OCI-LY3 (cell line): ENCODE data around the gene UBE2D3.

Source experiments
- EZH2phosphoT487 ChIP-seq: fragments of 200-600 bp; shearing (Covaris generic); IDR thresholded peaks from 2 replicates; pipeline ENCODE4 v1.6.1; 2018; ENCODE audit warnings: antibody characterized with exemption, mixed run types, low read depth
- TF ChIP-seq, protein P1 (sequence below): fragments of 200-600, 300-600 bp; sonication (generic); IDR thresholded peaks from 2 replicates; pipeline ENCODE4 v1.5.1; 2014; ENCODE audit warnings: antibody characterized with exemption, low read length, low read depth

- TF ChIP-seq, protein P1, sequence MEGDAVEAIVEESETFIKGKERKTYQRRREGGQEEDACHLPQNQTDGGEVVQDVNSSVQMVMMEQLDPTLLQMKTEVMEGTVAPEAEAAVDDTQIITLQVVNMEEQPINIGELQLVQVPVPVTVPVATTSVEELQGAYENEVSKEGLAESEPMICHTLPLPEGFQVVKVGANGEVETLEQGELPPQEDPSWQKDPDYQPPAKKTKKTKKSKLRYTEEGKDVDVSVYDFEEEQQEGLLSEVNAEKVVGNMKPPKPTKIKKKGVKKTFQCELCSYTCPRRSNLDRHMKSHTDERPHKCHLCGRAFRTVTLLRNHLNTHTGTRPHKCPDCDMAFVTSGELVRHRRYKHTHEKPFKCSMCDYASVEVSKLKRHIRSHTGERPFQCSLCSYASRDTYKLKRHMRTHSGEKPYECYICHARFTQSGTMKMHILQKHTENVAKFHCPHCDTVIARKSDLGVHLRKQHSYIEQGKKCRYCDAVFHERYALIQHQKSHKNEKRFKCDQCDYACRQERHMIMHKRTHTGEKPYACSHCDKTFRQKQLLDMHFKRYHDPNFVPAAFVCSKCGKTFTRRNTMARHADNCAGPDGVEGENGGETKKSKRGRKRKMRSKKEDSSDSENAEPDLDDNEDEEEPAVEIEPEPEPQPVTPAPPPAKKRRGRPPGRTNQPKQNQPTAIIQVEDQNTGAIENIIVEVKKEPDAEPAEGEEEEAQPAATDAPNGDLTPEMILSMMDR = no peak
- no peak for TF ChIP-seq EZH2phosphoT487
These were observed 44.3 kb downstream of the UBE2D3 start for GRCh38 chr4:102783006-102783405.
